Measurements from ENCODE around the gene SPATA31C1. TPM values are rescaled to one million over a fixed set of nuclear protein-coding genes. Genes with fewer than 3 reads are reported as not detected.

Gene SPATA31C1
- total and polyA plus RNA-seq, 2 of the 8 experiments (the other 6 are each of a cell fraction or from before 2014, with no cell fraction given): 0.15 TPM; not detected in 1

DNA sequence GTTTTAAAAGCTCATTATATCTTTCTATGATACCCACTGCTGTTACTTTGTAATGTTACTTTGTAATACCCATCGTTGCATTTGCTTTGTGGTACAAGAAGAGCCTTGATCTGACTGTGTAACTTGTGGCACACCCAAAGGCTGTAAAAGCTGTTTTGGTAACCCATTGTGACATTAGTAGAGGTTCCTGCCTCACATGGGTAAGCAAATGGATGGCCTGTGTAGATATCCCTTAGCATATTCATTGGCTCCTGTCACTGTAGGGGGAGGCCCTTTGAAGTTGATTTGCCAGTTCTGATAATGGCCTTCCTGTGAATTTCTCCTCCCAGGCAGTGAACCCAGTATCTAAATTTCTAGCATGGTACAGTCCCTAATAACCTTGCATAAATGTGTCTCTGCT is 40.8 kb downstream of the SPATA31C1 start:
- Histone ChIP-seq H4K8ac (ENCODE audit: extremely low read depth, insufficient read depth, low read length) (no peak overlapping the region), H3K56ac (replicated peaks; ENCODE audit: insufficient read length, low read depth, low read length) (no peak overlapping the region), H2BK15ac (ENCODE audit: low read length) (no peak overlapping the region), H3K27ac (ENCODE audit: low read depth, low read length) (no peak overlapping the region), H4K20me1 (replicated peaks in 1 of 2; ENCODE audit: control insufficient read depth in 1 of 2, insufficient read depth in 2 of 2, low read length in 2 of 2) (no peaks in the 10 kb centered on the region), H3K4ac (replicated peaks; ENCODE audit: insufficient read length, low read depth, low read length) (no peak overlapping the region), H2AFZ (ENCODE audit: low read length) (no peak overlapping the region), H3K14ac (ENCODE audit: insufficient read length) (no peak overlapping the region), H4K91ac (replicated peaks; ENCODE audit: insufficient read length, low read length) (no peak overlapping the region), H3K4me2 (ENCODE audit: insufficient read depth in 1 of 2, low read depth in 2 of 2, low read length in 2 of 2) (no peak overlapping the region), H2AK5ac (ENCODE audit: low read depth, low read length) (no peak overlapping the region), H3K36me3 (ENCODE audit: control insufficient read depth in 2 of 4, insufficient read depth in 4 of 4, low read length in 3 of 4) (no peaks in the 10 kb centered on the region), H4K5ac (ENCODE audit: insufficient read length, low read depth, low read length) (no peak overlapping the region), H3K23me2 (ENCODE audit: low read depth, low read length) (no peaks in the 10 kb centered on the region), H3K79me1 (ENCODE audit: low read depth, low read length) (no peaks in the 10 kb centered on the region), H2BK20ac (ENCODE audit: low read length) (no peak overlapping the region), H2BK12ac (ENCODE audit: low read depth, low read length) (no peak overlapping the region), H3K23ac (ENCODE audit: insufficient read length) (no peak overlapping the region), H3K9me3 (ENCODE audit: insufficient read depth in 2 of 2, low read depth in 1 of 2, low read length in 1 of 2) (peaks cover 5 to 7% of the 10 kb centered on the region in 2 experiments; a peak in 2 of 4 replicates), H3K27me3 (replicated peaks in 1 of 4; ENCODE audit: control insufficient read depth in 3 of 4, extremely low read depth in 1 of 4, insufficient read depth in 3 of 4, low read length in 3 of 4) (no peaks in the 10 kb centered on the region; a peak in 1 of 7 replicates), H3K79me2 (ENCODE audit: control insufficient read depth in 1 of 2, insufficient read depth in 2 of 2, low read length in 2 of 2) (no peaks in the 10 kb centered on the region), H2BK120ac (replicated peaks; ENCODE audit: low read depth, low read length) (no peak overlapping the region), H3K4me3 (ENCODE audit: extremely low read depth in 1 of 4, insufficient read depth in 2 of 4, low read depth in 3 of 4, low read length in 4 of 4) (no peak overlapping the region), H3K4me1 (replicated peaks in 1 of 4; ENCODE audit: control insufficient read depth in 3 of 4, insufficient read depth in 4 of 4, low read length in 3 of 4) (no peaks in the 10 kb centered on the region), H3K9ac (replicated peaks in 1 of 4; ENCODE audit: extremely low read depth in 1 of 4, low read depth in 3 of 4, low read length in 3 of 4) (no peak overlapping the region), H2BK5ac (ENCODE audit: low read depth, low read length) (no peak overlapping the region), H3K18ac (ENCODE audit: extremely low read depth, low read length) (no peak overlapping the region)
- CTCF ChIA-PET (ENCODE audit: partially characterized antibody): interaction anchor here (0.6 to 4.6 kb wide), 4 partner anchors 8 to 618 kb away, joined by 3 to 45 read pairs (median 6); no protein-coding TSS in a partner anchor
- POLR2A ChIA-PET (ENCODE audit: partially characterized antibody): no interaction called here
- TF ChIP-seq POLR2AphosphoS5 (IDR thresholded peaks at IDR 0.05; ENCODE audit: low read depth, low read length) (no peak), SIX5 (IDR thresholded peaks at IDR 0.05; ENCODE audit: low read depth, low read length) (no peak), TCF12 (IDR thresholded peaks at IDR 0.05; ENCODE audit: low read depth, low read length) (no peak), CBX8 (IDR thresholded peaks at IDR 0.05; ENCODE audit: borderline replicate concordance, low read depth, low read length) (no peak), ZNF274 (IDR thresholded peaks at IDR 0.05; ENCODE audit: borderline replicate concordance, extremely low read depth, low read length) (no peak), SRF (IDR thresholded peaks at IDR 0.05; ENCODE audit: low read depth, low read length) (no peak), MAFK (IDR thresholded peaks at IDR 0.05; ENCODE audit: low read depth, low read length) (no peak), PHF8 (conservative IDR thresholded peaks at IDR 0.05; ENCODE audit: low read depth, low read length) (no peak), CREB1 (IDR thresholded peaks at IDR 0.05) (no peak), CHD1 (IDR thresholded peaks at IDR 0.05; ENCODE audit: low read depth, low read length) (no peak), KDM1A (IDR thresholded peaks at IDR 0.05; ENCODE audit: borderline replicate concordance, low read length) (no peak)
- 95% methylated on average over 1 of the region's 1 CpG; no CpG with 5 or more reads in 1 of the 2 experiments for WGBS, 2 experiments (ENCODE audit: extremely low coverage in 1 of 2, insufficient coverage in 1 of 2, insufficient read length in 1 of 2, insufficient replicate concordance in 2 of 2, low coverage in 1 of 2, low lambda C conversion rate in 2 of 2, missing lambda C conversion rate in 1 of 2)
- FAIRE-seq (no peak), DNase-seq (ENCODE audit: low read depth in 1 of 2, low spot score in 2 of 2) (no peak)
